Neural cell (in vitro differentiated cells): ENCODE measurements around the gene TBL1X.

Experiments
- CTCF ChIP-seq: fragments of 450-650 bp; IDR thresholded peaks from 2 replicates; pipeline ENCODE4 v1.5.1; 2014; ENCODE audit warnings: antibody characterized with exemption, mild to moderate bottlenecking, moderate library complexity; ENCODE audit not compliant: poor library complexity, severe bottlenecking
- EP300 ChIP-seq: fragments of 450-650 bp; conservative IDR thresholded peaks from 2 replicates; pipeline ENCODE4 v1.6.1; 2014; ENCODE audit warnings: antibody characterized with exemption, mild to moderate bottlenecking, moderate library complexity; ENCODE audit not compliant: poor library complexity, severe bottlenecking
- EZH2 ChIP-seq: fragments of 200-600, 300-800 bp; shearing (Covaris generic), sonication (generic); IDR thresholded peaks from 2 replicates; pipeline ENCODE4 v1.6.1; 2014; ENCODE audit warnings: antibody characterized with exemption, low read length, borderline replicate concordance, mild to moderate bottlenecking; ENCODE audit not compliant: insufficient read depth, poor library complexity, severe bottlenecking
- MXI1 ChIP-seq: fragments of 450-650 bp; conservative IDR thresholded peaks from 2 replicates; pipeline ENCODE4 v1.6.1; 2014; ENCODE audit warnings: antibody characterized with exemption, mild to moderate bottlenecking; ENCODE audit not compliant: poor library complexity, severe bottlenecking
- POLR2AphosphoS5 ChIP-seq: IDR thresholded peaks from 2 replicates; pipeline ENCODE4 v1.6.1; 2012
- RAD21 ChIP-seq: fragments of 450-650 bp; conservative IDR thresholded peaks from 2 replicates; pipeline ENCODE4 v1.6.1; 2014; ENCODE audit warnings: antibody characterized with exemption, mild to moderate bottlenecking, moderate library complexity
- REST ChIP-seq: IDR thresholded peaks from 2 replicates; pipeline ENCODE4 v1.6.1; 2012; ENCODE audit warnings: borderline replicate concordance
- SMC3 ChIP-seq: fragments of 450-650 bp; conservative IDR thresholded peaks from 2 replicates; pipeline ENCODE4 v1.6.1; 2014; ENCODE audit warnings: antibody characterized with exemption, mild to moderate bottlenecking, moderate library complexity; ENCODE audit not compliant: poor library complexity
- TAF1 ChIP-seq: IDR thresholded peaks from 2 replicates; pipeline ENCODE4 v1.6.1; 2012; ENCODE audit warnings: low read depth

GRCh38 chrX:9789555-9789954, 324.7 kb downstream of the TBL1X start:
- no peak for TF ChIP-seq CTCF
- no peak for TF ChIP-seq EP300
- TF ChIP-seq POLR2AphosphoS5 = no peak
- no peak for TF ChIP-seq EZH2
- TF ChIP-seq REST = no peak
- no peak for TF ChIP-seq RAD21
- TF ChIP-seq TAF1 = no peak
- TF ChIP-seq MXI1 = no peak
- TF ChIP-seq SMC3 = no peak
